Ectodermal cell (in vitro differentiated cells): Measurements from ENCODE around the gene GALNT7.

ENCODE experiments used
- H3K27ac ChIP-seq: 2 replicates; pipeline ENCODE4 v1.7.0; 2013; ENCODE audit warnings: mild to moderate bottlenecking, low read depth, low read length; ENCODE audit not compliant: insufficient read depth, poor library complexity, severe bottlenecking
- H3K27me3 ChIP-seq: 2 replicates; pipeline ENCODE4 v1.7.0; 2013; ENCODE audit warnings: mild to moderate bottlenecking, low read length; ENCODE audit not compliant: insufficient read depth, control insufficient read depth, poor library complexity, severe bottlenecking
- H3K36me3 ChIP-seq: one replicate; pipeline ENCODE4 v1.7.0; 2013; ENCODE audit warnings: low read length; ENCODE audit not compliant: control insufficient read depth, insufficient read depth
- H3K4me1 ChIP-seq: one replicate; pipeline ENCODE4 v1.7.0; 2013; ENCODE audit warnings: low read length; ENCODE audit not compliant: control insufficient read depth, insufficient read depth
- H3K4me3 ChIP-seq: 2 replicates; pipeline ENCODE4 v1.7.0; 2013; ENCODE audit warnings: low read depth, low read length, control low read depth; ENCODE audit not compliant: insufficient read depth
- H3K9me3 ChIP-seq: 2 replicates; pipeline ENCODE4 v1.7.0; 2013; ENCODE audit warnings: mild to moderate bottlenecking, low read length, moderate library complexity; ENCODE audit not compliant: control insufficient read depth
- WGBS, 2 experiments: methylation state at CpG; one replicate each; pipeline ENCODE4 v1.1.7; 2013; ENCODE audit warnings: missing lambda C conversion rate in 2 of 2; 5-methylcytosine and 5-hydroxymethylcytosine counted together

GALNT7 gene

DNA sequence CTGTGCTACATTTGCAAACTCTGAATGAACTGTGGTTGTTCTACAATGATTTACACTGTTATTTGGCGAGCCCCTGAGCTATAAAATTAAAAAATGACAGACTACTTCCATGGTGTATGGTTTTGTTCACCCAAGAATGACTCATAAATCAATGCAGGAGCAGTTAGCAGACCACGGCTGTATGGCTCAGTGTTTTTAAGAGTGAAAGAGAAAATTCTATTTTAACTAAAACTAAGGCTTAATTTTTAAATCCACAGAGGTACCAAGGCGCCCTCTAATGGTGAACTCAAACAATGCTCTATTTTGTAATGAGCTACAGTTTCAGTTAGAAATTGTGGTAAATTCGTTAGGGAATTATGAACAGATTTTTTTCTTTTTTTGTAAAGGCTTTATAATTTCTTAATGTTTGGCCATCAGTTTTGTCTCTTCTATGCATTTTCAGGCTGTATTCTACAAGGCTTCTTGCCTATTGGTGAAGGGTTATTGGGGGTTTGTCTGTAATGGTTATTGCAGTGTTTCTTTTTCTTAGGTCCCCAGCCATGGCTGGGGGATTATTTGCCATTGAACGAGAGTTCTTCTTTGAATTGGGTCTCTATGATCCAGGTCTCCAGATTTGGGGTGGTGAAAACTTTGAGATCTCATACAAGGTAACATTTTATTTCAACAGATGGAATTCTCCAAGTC lies 133.0 kb downstream of the GALNT7 start:
- Histone ChIP-seq H3K4me1 (no peaks in the 10 kb centered on the region), H3K27me3 (no peaks in the 10 kb centered on the region), H3K9me3 (no peaks in the 10 kb centered on the region), H3K27ac (no peak overlapping the region), H3K4me3 (no peak overlapping the region), H3K36me3 (peaks cover 3% of the 10 kb centered on the region)
- WGBS, 2 experiments, result 61 to 62% methylated on average over 4 to 5 of the region's 5 CpGs

DNA sequence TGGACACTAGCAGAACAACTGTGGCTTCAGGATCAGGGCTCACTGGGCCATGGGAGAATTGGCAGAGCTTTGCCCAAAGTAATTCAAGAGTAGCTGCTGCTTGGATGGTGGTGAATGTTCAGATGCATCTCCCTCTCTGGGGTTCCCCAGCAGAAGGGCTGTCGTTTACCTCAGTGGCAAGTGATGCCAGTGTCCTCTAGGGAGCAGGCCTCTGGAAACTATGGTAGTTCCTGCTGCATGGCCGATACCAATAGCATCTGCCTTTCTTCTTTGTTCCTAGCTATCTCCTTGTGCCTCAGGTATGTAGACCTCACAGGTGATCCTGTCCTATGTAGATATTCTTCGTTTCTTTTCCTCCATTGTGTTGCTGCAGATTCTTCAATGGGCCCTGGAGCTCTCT lies 139.2 kb downstream of the GALNT7 start:
- H3K27ac ChIP-seq, result no peak overlapping the region
- no peaks in the 10 kb centered on the region for H3K4me1 ChIP-seq
- H3K27me3 ChIP-seq, result no peaks in the 10 kb centered on the region
- no peaks in the 10 kb centered on the region for H3K9me3 ChIP-seq
- 91 to 92% methylated on average over 3 of the region's 3 CpGs for WGBS, 2 experiments
- no peak overlapping the region for H3K4me3 ChIP-seq
- H3K36me3 ChIP-seq, result peaks cover 7% of the 10 kb centered on the region

GRCh38 chr4:173311368-173311767 lies 142.8 kb downstream of the GALNT7 start:
- peaks cover 11% of the 10 kb centered on the region for H3K36me3 ChIP-seq
- no peak overlapping the region for H3K4me3 ChIP-seq
- no peak overlapping the region for H3K27ac ChIP-seq
- H3K27me3 ChIP-seq, result no peaks in the 10 kb centered on the region
- H3K4me1 ChIP-seq, result no peaks in the 10 kb centered on the region
- no peaks in the 10 kb centered on the region for H3K9me3 ChIP-seq
- 94 to 96% methylated on average over 4 of the region's 4 CpGs for WGBS, 2 experiments

DNA sequence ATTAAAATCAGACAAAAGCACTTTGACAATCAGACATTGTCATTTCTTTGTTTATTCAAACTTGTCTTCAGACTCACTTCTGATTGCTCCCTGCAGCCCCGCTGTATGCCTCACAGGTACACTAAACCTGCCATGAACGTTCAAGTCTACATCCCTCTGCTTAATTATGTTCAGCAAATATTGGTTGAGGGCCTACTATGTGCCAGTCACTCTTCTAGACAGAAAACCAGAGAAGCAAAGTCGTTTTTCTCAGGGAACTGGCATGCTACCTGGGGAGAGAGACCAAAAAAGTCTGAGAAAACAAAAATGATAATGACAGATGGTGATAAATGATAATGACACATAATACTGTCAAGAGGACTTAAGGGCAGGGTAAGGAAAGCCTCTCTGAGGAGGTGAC lies 146.1 kb downstream of the GALNT7 start:
- H3K4me1 ChIP-seq, result no peaks in the 10 kb centered on the region
- no peak overlapping the region for H3K4me3 ChIP-seq
- H3K36me3 ChIP-seq, result peaks cover 4% of the 10 kb centered on the region
- no peaks in the 10 kb centered on the region for H3K27me3 ChIP-seq
- no peak overlapping the region for H3K27ac ChIP-seq
- no peaks in the 10 kb centered on the region for H3K9me3 ChIP-seq
- WGBS, 2 experiments, result 93 to 94% methylated on average over 3 of the region's 3 CpGs

DNA sequence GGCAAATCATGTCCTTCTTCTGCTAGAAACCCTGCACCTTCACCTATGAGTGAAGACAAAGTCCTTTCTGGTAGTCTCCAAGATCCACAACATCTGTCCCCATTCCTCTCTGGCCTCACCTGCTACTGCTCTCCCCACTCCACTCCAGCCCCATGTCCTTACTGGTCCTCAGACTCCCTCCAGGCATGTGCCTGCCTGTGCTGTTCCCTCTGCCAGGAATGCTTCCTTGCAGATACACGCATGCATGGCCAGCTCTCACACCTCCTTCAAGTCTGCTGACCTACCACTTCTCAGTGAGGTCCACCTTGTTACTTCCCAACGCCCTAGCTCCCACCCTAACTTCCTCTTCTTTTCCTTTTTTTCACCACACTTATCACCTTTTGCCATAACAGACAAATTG lies 147.4 kb downstream of the GALNT7 start:
- Histone ChIP-seq H3K9me3 (no peaks in the 10 kb centered on the region), H3K36me3 (peaks cover 4% of the 10 kb centered on the region), H3K27me3 (no peaks in the 10 kb centered on the region), H3K27ac (no peak overlapping the region), H3K4me3 (no peak overlapping the region), H3K4me1 (no peaks in the 10 kb centered on the region)
- 91 to 92% methylated on average over 2 of the region's 2 CpGs for WGBS, 2 experiments

DNA sequence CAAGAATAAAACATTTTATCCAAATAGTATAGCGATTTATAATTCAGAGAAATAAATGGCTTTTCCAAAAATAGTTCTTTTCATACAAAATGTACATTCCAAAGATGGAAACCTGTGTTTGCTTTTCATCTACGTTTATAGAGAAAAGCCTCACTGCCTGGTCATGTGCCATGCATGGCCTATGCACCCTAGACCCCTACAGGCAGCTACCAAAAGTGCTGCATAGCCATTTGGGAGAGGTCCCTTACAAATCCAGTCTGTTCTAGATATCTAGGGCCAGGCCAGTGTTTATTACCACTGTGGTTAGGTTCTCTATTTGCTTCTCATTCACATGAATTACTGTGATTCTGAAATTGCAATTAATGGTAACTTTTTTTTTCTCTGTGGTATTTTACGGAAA lies 148.4 kb downstream of the GALNT7 start:
- no peaks in the 10 kb centered on the region for H3K9me3 ChIP-seq
- WGBS, 2 experiments, result 81 to 94% methylated on average over 1 to 3 of the region's 3 CpGs
- H3K4me3 ChIP-seq, result no peak overlapping the region
- no peak overlapping the region for H3K27ac ChIP-seq
- H3K36me3 ChIP-seq, result peaks cover 4% of the 10 kb centered on the region
- no peaks in the 10 kb centered on the region for H3K4me1 ChIP-seq
- H3K27me3 ChIP-seq, result no peaks in the 10 kb centered on the region

- H3K4me3 ChIP-seq, result no peak overlapping the region
- H3K9me3 ChIP-seq, result no peaks in the 10 kb centered on the region
- no peaks in the 10 kb centered on the region for H3K27me3 ChIP-seq
- no peaks in the 10 kb centered on the region for H3K4me1 ChIP-seq
- H3K27ac ChIP-seq, result no peak overlapping the region
- peaks cover 4% of the 10 kb centered on the region for H3K36me3 ChIP-seq
Measured at GRCh38 chr4:173318240-173318639, 149.6 kb downstream of the GALNT7 start.

- 71 to 79% methylated on average over 2 to 3 of the region's 3 CpGs for WGBS, 2 experiments
- Histone ChIP-seq H3K27ac (no peak overlapping the region), H3K4me1 (no peaks in the 10 kb centered on the region), H3K4me3 (no peak overlapping the region), H3K27me3 (no peaks in the 10 kb centered on the region), H3K9me3 (no peaks in the 10 kb centered on the region), H3K36me3 (peaks cover 4% of the 10 kb centered on the region)
Measured at GRCh38 chr4:173318648-173319211, 150.1 kb downstream of the GALNT7 start.

GRCh38 chr4:173319696-173320095 lies 151.1 kb downstream of the GALNT7 start:
- Histone ChIP-seq H3K27ac (no peak overlapping the region), H3K36me3 (no peaks in the 10 kb centered on the region), H3K27me3 (no peaks in the 10 kb centered on the region), H3K9me3 (no peaks in the 10 kb centered on the region), H3K4me3 (no peak overlapping the region), H3K4me1 (no peaks in the 10 kb centered on the region)
- whole genome bisulfite sequencing, 2 experiments, result 96 to 97% methylated on average over 2 of the region's 2 CpGs

GRCh38 chr4:173325007-173325736 lies 156.6 kb downstream of the GALNT7 start:
- Histone ChIP-seq H3K27me3 (no peaks in the 10 kb centered on the region), H3K4me1 (no peaks in the 10 kb centered on the region), H3K4me3 (no peak overlapping the region), H3K9me3 (no peaks in the 10 kb centered on the region), H3K36me3 (peaks cover 7% of the 10 kb centered on the region), H3K27ac (no peak overlapping the region)
- WGBS, 2 experiments, result 93 to 98% methylated on average over 5 of the region's 5 CpGs
